NT2/D1 (cell line): ENCODE measurements around the gene RSPO4.

Source experiments
- SUZ12 ChIP-seq: IDR thresholded peaks from 2 replicates; pipeline ENCODE4 v1.6.1; 2011; ENCODE audit not compliant: insufficient read length, insufficient read depth; ENCODE audit errors: extremely low read depth
- YY1 ChIP-seq: IDR thresholded peaks from 2 replicates; pipeline ENCODE4 v1.6.1; 2011; ENCODE audit not compliant: insufficient read length, insufficient read depth
- ZNF274 ChIP-seq: IDR thresholded peaks from 2 replicates; pipeline ENCODE4 v1.6.1; 2011; ENCODE audit warnings: mild to moderate bottlenecking, low read depth, low read length

- no peak for TF ChIP-seq SUZ12
- no peak for TF ChIP-seq YY1
- no peak for TF ChIP-seq ZNF274
Observed at GRCh38 chr20:997486-997885, 4.6 kb downstream of the RSPO4 start.
